HG02678 (cell line): ENCODE measurements around the gene CTIF.

Experiments used
- ATAC-seq: cut with Tn5 transposase; IDR thresholded peaks from one replicate; pipeline ENCODE4 v1.9.1; 2021; ENCODE audit warnings: mild to moderate bottlenecking, moderate library complexity; ENCODE audit not compliant: unreplicated experiment

The CTIF gene

GRCh38 chr18:48675912-48676311, 137.1 kb downstream of the CTIF start:
- ATAC-seq, result no peak

- no peak for ATAC-seq
Observed at GRCh38 chr18:48676346-48676745, 137.5 kb downstream of the CTIF start.

- no peak for ATAC-seq
Observed at GRCh38 chr18:48676756-48677368, 138.0 kb downstream of the CTIF start.

GRCh38 chr18:48678237-48679115, 139.6 kb downstream of the CTIF start:
- no peak for ATAC-seq

- no peak for ATAC-seq
Observed at GRCh38 chr18:48679236-48679635, 140.4 kb downstream of the CTIF start.

GRCh38 chr18:48680339-48681250, 141.8 kb downstream of the CTIF start:
- no peak for ATAC-seq

GRCh38 chr18:48682768-48683167, 143.9 kb downstream of the CTIF start:
- ATAC-seq, result no peak

- no peak for ATAC-seq
Observed at GRCh38 chr18:48683197-48683596, 144.4 kb downstream of the CTIF start.

- ATAC-seq, result no peak
Observed at GRCh38 chr18:48683661-48684060, 144.8 kb downstream of the CTIF start.

GRCh38 chr18:48687346-48688042, 148.7 kb downstream of the CTIF start:
- no peak for ATAC-seq

- ATAC-seq, result no peak
Observed at GRCh38 chr18:48688961-48689360, 150.1 kb downstream of the CTIF start.

- no peak for ATAC-seq
Observed at GRCh38 chr18:48689548-48689947, 150.7 kb downstream of the CTIF start.

GRCh38 chr18:48690494-48690893, 151.7 kb downstream of the CTIF start:
- no peak for ATAC-seq

GRCh38 chr18:48693006-48693405, 154.2 kb downstream of the CTIF start:
- ATAC-seq, result no peak

- no peak for ATAC-seq
Observed at GRCh38 chr18:48693625-48694262, 154.9 kb downstream of the CTIF start.

- ATAC-seq, result no peak
Observed at GRCh38 chr18:48694295-48694694, 155.5 kb downstream of the CTIF start.

- no peak for ATAC-seq
Observed at GRCh38 chr18:48695671-48696070, 156.8 kb downstream of the CTIF start.

GRCh38 chr18:48696218-48696617, 157.4 kb downstream of the CTIF start:
- ATAC-seq, result no peak

- no peak for ATAC-seq
Observed at GRCh38 chr18:48697441-48697840, 158.6 kb downstream of the CTIF start.

GRCh38 chr18:48698707-48699106, 159.9 kb downstream of the CTIF start:
- no peak for ATAC-seq
